Smooth muscle cell (in vitro differentiated cells): ENCODE data around the gene MARS1. TPM values are rescaled to one million over a fixed set of nuclear protein-coding genes. Genes with fewer than 3 reads are reported as not detected.

Experiments
- DNase-seq: peaks from one replicate; lab custom pipeline; 2025; ENCODE audit not compliant: unreplicated experiment; lab: John Stamatoyannopoulos, UW
- H2AFZ ChIP-seq: fragments of 200-600 bp; sonication (generic); 2 replicates; pipeline ENCODE4 v1.6.0; 2016; ENCODE audit warnings: antibody characterized with exemption, low read depth, mild to moderate bottlenecking
- H3F3A ChIP-seq: fragments of 200-600 bp; sonication (generic); 2 replicates; pipeline ENCODE4 v1.6.0; 2017; ENCODE audit warnings: antibody characterized with exemption, low read depth
- H3K27ac ChIP-seq: fragments of 200-600 bp; sonication (generic); 2 replicates; pipeline ENCODE4 v1.5.1; 2016; ENCODE audit warnings: low read depth, mild to moderate bottlenecking
- H3K27me3 ChIP-seq: fragments of 200-600 bp; sonication (generic); 2 replicates; pipeline ENCODE4 v1.6.1; 2016; ENCODE audit warnings: low read depth, mild to moderate bottlenecking
- H3K36me3 ChIP-seq: fragments of 200-600 bp; sonication (generic); 2 replicates; pipeline ENCODE4 v1.5.1; 2016; ENCODE audit warnings: low read depth
- H3K4me1 ChIP-seq: fragments of 200-600 bp; sonication (generic); 2 replicates; pipeline ENCODE4 v1.5.1; 2016; ENCODE audit warnings: low read depth
- H3K4me2 ChIP-seq: fragments of 200-600 bp; sonication (generic); 2 replicates; pipeline ENCODE4 v1.6.0; 2016; ENCODE audit warnings: mild to moderate bottlenecking
- H3K4me3 ChIP-seq: fragments of 200-600 bp; sonication (generic); 2 replicates; pipeline ENCODE4 v1.5.1; 2016; ENCODE audit warnings: mild to moderate bottlenecking
- H3K79me2 ChIP-seq: fragments of 200-600 bp; sonication (generic); 2 replicates; pipeline ENCODE4 v1.6.0; 2016; ENCODE audit warnings: low read depth, mild to moderate bottlenecking
- H3K9ac ChIP-seq: fragments of 200-600 bp; sonication (generic); 2 replicates; pipeline ENCODE4 v1.6.0; 2016; ENCODE audit warnings: low read depth
- H3K9me3 ChIP-seq: fragments of 200-600 bp; sonication (generic); replicated peaks from 2 replicates; pipeline ENCODE4 v1.5.1; 2016; ENCODE audit warnings: low read depth
- H4K20me1 ChIP-seq: fragments of 200-600 bp; sonication (generic); 2 replicates; pipeline ENCODE4 v1.6.0; 2016; ENCODE audit warnings: low read depth
- CTCF ChIP-seq: fragments of 200-600 bp; sonication (generic); IDR thresholded peaks from 2 replicates; pipeline ENCODE4 v1.5.1; 2017; ENCODE audit warnings: borderline replicate concordance, mild to moderate bottlenecking, antibody characterized with exemption; ENCODE audit not compliant: insufficient read depth, poor library complexity, severe bottlenecking
- WGBS: methylation state at CpG from one replicate; pipeline ENCODE4 v1.1.7; 2016; ENCODE audit warnings: low lambda C conversion rate; 5-methylcytosine and 5-hydroxymethylcytosine counted together
- polyA plus RNA-seq: library from polyadenylated mRNA; unstranded; fragments of >200 nt; fragmentation: Nextera tagmentation; extraction: Ambion mirVana; gene quantifications from 2 replicates; pipeline ENCODE4 v1.2.1, GENCODE V29; 2016
- total RNA-seq: library from RNA; depleted of rRNA; stranded (reverse); fragments of >200 nt; gene quantifications from 2 replicates; pipeline ENCODE4 v1.2.3, GENCODE V29; 2014

MARS1 gene
- total and polyA plus RNA-seq, 2 experiments from 2014 or later = 186 to 192 TPM

GRCh38 chr12:57548488-57548887 is 60.6 kb downstream of the MARS1 start:
- Histone ChIP-seq H3K9ac (no peak overlapping the region), H3K4me2 (no peak overlapping the region), H3K9me3 (no peaks in the 10 kb centered on the region), H3K79me2 (peaks cover 35% of the 10 kb centered on the region), H3F3A (peaks cover 16% of the 10 kb centered on the region), H3K4me1 (peaks cover 42% of the 10 kb centered on the region), H4K20me1 (peaks cover 26% of the 10 kb centered on the region), H3K36me3 (no peaks in the 10 kb centered on the region), H3K27me3 (peaks cover 12% of the 10 kb centered on the region), H3K4me3 (no peak overlapping the region), H2AFZ (no peak overlapping the region), H3K27ac (no peak overlapping the region)
- no peak for TF ChIP-seq CTCF
- WGBS = 68% methylated on average over 2 of the region's 2 CpGs
- DNase-seq = no peak

- no peak for TF ChIP-seq CTCF
- DNase-seq = no peak
- H3K79me2 ChIP-seq = peaks cover 27% of the 10 kb centered on the region
- H3K36me3 ChIP-seq = no peaks in the 10 kb centered on the region
- WGBS = 45% methylated on average over 11 of the region's 13 CpGs
- peak overlapping the region; percentile 95 for H3K4me2 ChIP-seq
- no peak overlapping the region for H3K9ac ChIP-seq
- peaks cover 19% of the 10 kb centered on the region for H4K20me1 ChIP-seq
- H3K9me3 ChIP-seq = no peaks in the 10 kb centered on the region
- H3K4me3 ChIP-seq = peak overlapping the region; percentile 57
- peak overlapping the region; percentile 92 for H2AFZ ChIP-seq
- H3K27me3 ChIP-seq = peaks cover 12% of the 10 kb centered on the region
- peaks cover 50% of the 10 kb centered on the region for H3K4me1 ChIP-seq
- H3F3A ChIP-seq = peaks cover 24% of the 10 kb centered on the region
- no peak overlapping the region for H3K27ac ChIP-seq
Measured at GRCh38 chr12:57549203-57549908, 61.5 kb downstream of the MARS1 start.

GRCh38 chr12:57549909-57550640 is 62.2 kb downstream of the MARS1 start, which contains the start of gene KIF5A:
KIF5A (plus strand) TSS chr12:57550044; CDS start chr12:57550272, 228 bp downstream.
- no peak for TF ChIP-seq CTCF
- H3K27me3 ChIP-seq = peaks cover 12% of the 10 kb centered on the region
- peak within 1 kb of the TSS; percentile 95 for H3K4me2 ChIP-seq
- no peak within 1 kb of the TSS for H3K27ac ChIP-seq
- peaks cover 20% of the 10 kb centered on the region for H3F3A ChIP-seq
- peaks cover 27% of the 10 kb centered on the region for H3K79me2 ChIP-seq
- 5% methylated on average over 24 of the region's 52 CpGs for WGBS
- no peaks in the 10 kb centered on the region for H3K9me3 ChIP-seq
- H2AFZ ChIP-seq = peak within 1 kb of the TSS; percentile 92
- peak within 1 kb of the TSS; percentile 57 for H3K4me3 ChIP-seq
- H3K36me3 ChIP-seq = no peaks in the 10 kb centered on the region
- H4K20me1 ChIP-seq = peaks cover 12% of the 10 kb centered on the region
- peaks cover 51% of the 10 kb centered on the region for H3K4me1 ChIP-seq
- peak within 1 kb of the TSS; percentile 44 for H3K9ac ChIP-seq
- no peak for DNase-seq
